ENCODE results near the gene CDKL2. TPM values are rescaled to one million over a fixed set of nuclear protein-coding genes. Genes with fewer than 3 reads are reported as not detected.
A peak's percentile ranks its signal among the peaks of the same experiment; 100 is the strongest.

CDKL2 gene
- total RNA-seq, 5 donors from 2014 or later (not counting 1 experiment from before 2014, with no cell fraction given), result 0.26 to 1.9 (median 0.79) TPM

GRCh38 chr4:75630937-75631329 lies 605 bp upstream of the CDKL2 start:
- Mint-ChIP-seq H3K9me3 (no peaks in the 10 kb centered on the region), H3K36me3 (no peaks in the 10 kb centered on the region), H3K4me1 (peaks cover 8 to 10% (median 10%) of the 10 kb centered on the region in 3 donors), H3K27me3 (no peaks in the 10 kb centered on the region), H3K27ac (peak overlapping the region; percentile 64 to 70), H3K4me3 (peak overlapping the region; percentile 87 to 92 (median 89))
- H3K4me1 ChIP-seq (ENCODE audit: control insufficient read depth in 1 of 2, extremely low read depth in 1 of 2, insufficient read depth in 2 of 2, low read length in 2 of 2), result peaks cover 5 to 16% of the 10 kb centered on the region in 2 experiments
- peak overlapping the region; percentile 71 to 83 for H3K4me3 ChIP-seq (ENCODE audit: control insufficient read depth in 1 of 2, extremely low read depth in 1 of 2, low read length in 1 of 2)
- DNase-seq (no peak), ATAC-seq (replicated peaks in 1 of 4) (no peak)
- H3K27ac ChIP-seq (ENCODE audit: low read length), result no peak overlapping the region
- no peaks in the 10 kb centered on the region for H3K36me3 ChIP-seq (ENCODE audit: control insufficient read depth in 2 of 2, extremely low read depth in 1 of 2, insufficient read depth in 1 of 2, low read length in 1 of 2)
- ChIA-PET CTCF (interaction anchor here (0.9 to 1.3 kb wide), 4 partner anchors 23 to 93 kb away, joined by 3 to 6 read pairs (median 3); partner anchors contain the start of gene USO1 (in 1 of the 2)), POLR2A (interaction anchor here in 1 of 2 donors (1.1 kb wide), 1 partner anchor 93 kb away, joined by 8 read pairs; the partner anchor contains the start of gene USO1)
- no peaks in the 10 kb centered on the region for H3K27me3 ChIP-seq (replicated peaks in 1 of 2; ENCODE audit: control insufficient read depth in 2 of 2, extremely low read depth in 1 of 2, insufficient read depth in 2 of 2, low read length in 1 of 2)
- no peaks in the 10 kb centered on the region for H3K9me3 ChIP-seq
- 70% methylated on average over 7 of the region's 9 CpGs for WGBS (ENCODE audit: insufficient coverage)

GRCh38 chr4:75629239-75629638 lies 1.1 kb downstream of the CDKL2 start:
- Mint-ChIP-seq H3K9me3 (no peaks in the 10 kb centered on the region), H3K4me3 (peak overlapping the region; percentile 28 to 92 (median 31)), H3K27ac (no peak overlapping the region), H3K4me1 (peaks cover 8 to 10% (median 10%) of the 10 kb centered on the region in 3 donors), H3K36me3 (no peaks in the 10 kb centered on the region), H3K27me3 (no peaks in the 10 kb centered on the region)
- no peak for DNase-seq
- Histone ChIP-seq H3K9me3 (no peaks in the 10 kb centered on the region), H3K4me1 (ENCODE audit: control insufficient read depth in 1 of 2, extremely low read depth in 1 of 2, insufficient read depth in 2 of 2, low read length in 2 of 2) (peaks cover 5 to 16% of the 10 kb centered on the region in 2 experiments), H3K36me3 (ENCODE audit: control insufficient read depth in 2 of 2, extremely low read depth in 1 of 2, insufficient read depth in 1 of 2, low read length in 1 of 2) (no peaks in the 10 kb centered on the region), H3K4me3 (ENCODE audit: control insufficient read depth in 1 of 2, extremely low read depth in 1 of 2, low read length in 1 of 2) (no peak overlapping the region), H3K27me3 (replicated peaks in 1 of 2; ENCODE audit: control insufficient read depth in 2 of 2, extremely low read depth in 1 of 2, insufficient read depth in 2 of 2, low read length in 1 of 2) (no peaks in the 10 kb centered on the region), H3K27ac (ENCODE audit: low read length) (no peak overlapping the region)
- CTCF ChIA-PET, result interaction anchor here in 1 of 2 donors (0.8 to 1.3 kb wide), 2 partner anchors 80 to 571 kb away, joined by 3 read pairs; no protein-coding TSS in a partner anchor
- 40% methylated on average over 1 of the region's 2 CpGs for WGBS (ENCODE audit: insufficient coverage)
- POLR2A ChIA-PET, result interaction anchor here in 1 of 2 donors (1.1 kb wide), 1 partner anchor 95 kb away, joined by 5 read pairs; the partner anchor contains the start of gene USO1
- ATAC-seq (replicated peaks in 1 of 4), result no peak

- WGBS (ENCODE audit: insufficient coverage), result no CpG with 5 or more reads among the region's 5 CpGs
- POLR2A ChIA-PET, result no interaction called here
- CTCF ChIA-PET, result no interaction called here
Measured at GRCh38 chr4:75623026-75623425, 7.3 kb downstream of the CDKL2 start.

DNA sequence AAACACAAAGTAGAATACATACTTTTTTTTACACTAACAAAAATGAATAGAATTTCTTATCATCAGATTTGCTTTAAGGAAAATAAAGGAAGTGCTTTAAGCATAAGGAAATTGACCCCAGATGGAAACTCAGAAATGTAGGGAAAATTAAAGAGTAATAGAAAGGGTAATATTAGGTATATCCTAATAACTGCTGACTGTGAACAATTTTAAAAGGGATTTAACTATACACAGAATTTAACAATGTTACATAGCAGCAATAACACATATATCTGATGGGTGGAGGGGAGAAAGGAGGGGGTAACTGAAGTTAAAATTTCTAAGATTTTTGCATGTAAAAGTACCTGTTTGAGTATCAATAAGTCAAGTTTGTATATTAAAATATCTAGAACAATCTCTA lies 8.6 kb downstream of the CDKL2 start:
- no peaks in the 10 kb centered on the region for H3K36me3 ChIP-seq (ENCODE audit: control insufficient read depth in 2 of 2, extremely low read depth in 1 of 2, insufficient read depth in 1 of 2, low read length in 1 of 2)
- Mint-ChIP-seq H3K27ac (no peak overlapping the region), H3K4me3 (no peak overlapping the region), H3K27me3 (no peaks in the 10 kb centered on the region), H3K9me3 (no peaks in the 10 kb centered on the region), H3K36me3 (no peaks in the 10 kb centered on the region), H3K4me1 (no peaks in the 10 kb centered on the region)
- H3K27ac ChIP-seq (ENCODE audit: low read length), result no peak overlapping the region
- no peaks in the 10 kb centered on the region for H3K4me1 ChIP-seq (ENCODE audit: control insufficient read depth in 1 of 2, extremely low read depth in 1 of 2, insufficient read depth in 2 of 2, low read length in 2 of 2)
- ChIA-PET CTCF (no interaction called here), POLR2A (no interaction called here)
- H3K9me3 ChIP-seq, result no peaks in the 10 kb centered on the region
- ATAC-seq (replicated peaks in 1 of 4) (no peak), DNase-seq (no peak)
- H3K4me3 ChIP-seq (ENCODE audit: control insufficient read depth in 1 of 2, extremely low read depth in 1 of 2, low read length in 1 of 2), result no peak overlapping the region
- H3K27me3 ChIP-seq (replicated peaks in 1 of 2; ENCODE audit: control insufficient read depth in 2 of 2, extremely low read depth in 1 of 2, insufficient read depth in 2 of 2, low read length in 1 of 2), result no peaks in the 10 kb centered on the region

More at GRCh38 chr4:75623026-75623425, 7.3 kb downstream of the CDKL2 start:
- H3K27ac Mint-ChIP-seq, result no peak overlapping the region
- no peak for DNase-seq
- H3K4me3 ChIP-seq (ENCODE audit: control insufficient read depth in 1 of 2, extremely low read depth in 1 of 2, low read length in 1 of 2), result no peak overlapping the region
- no peak overlapping the region for H3K4me3 Mint-ChIP-seq
- no peaks in the 10 kb centered on the region for H3K9me3 Mint-ChIP-seq
- H3K27ac ChIP-seq (ENCODE audit: low read length), result no peak overlapping the region
- no peaks in the 10 kb centered on the region for H3K9me3 ChIP-seq
- H3K36me3 Mint-ChIP-seq, result no peaks in the 10 kb centered on the region
- H3K4me1 Mint-ChIP-seq, result no peaks in the 10 kb centered on the region
- ATAC-seq (replicated peaks in 1 of 4), result no peak
- no peaks in the 10 kb centered on the region for H3K27me3 Mint-ChIP-seq
- H3K27me3 ChIP-seq (replicated peaks in 1 of 2; ENCODE audit: control insufficient read depth in 2 of 2, extremely low read depth in 1 of 2, insufficient read depth in 2 of 2, low read length in 1 of 2), result no peaks in the 10 kb centered on the region
- no peaks in the 10 kb centered on the region for H3K36me3 ChIP-seq (ENCODE audit: control insufficient read depth in 2 of 2, extremely low read depth in 1 of 2, insufficient read depth in 1 of 2, low read length in 1 of 2)
- H3K4me1 ChIP-seq (ENCODE audit: control insufficient read depth in 1 of 2, extremely low read depth in 1 of 2, insufficient read depth in 2 of 2, low read length in 2 of 2), result no peaks in the 10 kb centered on the region

GRCh38 chr4:75612306-75612705 lies 18.0 kb downstream of the CDKL2 start:
- ATAC-seq (replicated peaks in 1 of 4), result no peak
- no peak overlapping the region for H3K4me3 Mint-ChIP-seq
- H3K4me3 ChIP-seq (ENCODE audit: control insufficient read depth in 1 of 2, extremely low read depth in 1 of 2, low read length in 1 of 2), result no peak overlapping the region
- no peak overlapping the region for H3K27ac Mint-ChIP-seq
- H3K4me1 Mint-ChIP-seq, result no peaks in the 10 kb centered on the region
- no peaks in the 10 kb centered on the region for H3K9me3 Mint-ChIP-seq
- WGBS (ENCODE audit: insufficient coverage), result no CpG with 5 or more reads among the region's 1 CpG
- no peaks in the 10 kb centered on the region for H3K27me3 ChIP-seq (replicated peaks in 1 of 2; ENCODE audit: control insufficient read depth in 2 of 2, extremely low read depth in 1 of 2, insufficient read depth in 2 of 2, low read length in 1 of 2)
- H3K36me3 ChIP-seq (ENCODE audit: control insufficient read depth in 2 of 2, extremely low read depth in 1 of 2, insufficient read depth in 1 of 2, low read length in 1 of 2), result no peaks in the 10 kb centered on the region
- no peak overlapping the region for H3K27ac ChIP-seq (ENCODE audit: low read length)
- no peaks in the 10 kb centered on the region for H3K27me3 Mint-ChIP-seq
- POLR2A ChIA-PET, result no interaction called here
- CTCF ChIA-PET, result no interaction called here
- no peak for DNase-seq
- no peaks in the 10 kb centered on the region for H3K4me1 ChIP-seq (ENCODE audit: control insufficient read depth in 1 of 2, extremely low read depth in 1 of 2, insufficient read depth in 2 of 2, low read length in 2 of 2)
- no peaks in the 10 kb centered on the region for H3K9me3 ChIP-seq
- H3K36me3 Mint-ChIP-seq, result no peaks in the 10 kb centered on the region

GRCh38 chr4:75605928-75606327 lies 24.4 kb downstream of the CDKL2 start:
- ChIA-PET POLR2A (interaction anchor here in 1 of 2 donors (0.7 kb wide), 1 partner anchor 21 kb away, joined by 5 read pairs; no protein-coding TSS in a partner anchor), CTCF (no interaction called here)
- Histone ChIP-seq H3K27me3 (replicated peaks in 1 of 2; ENCODE audit: control insufficient read depth in 2 of 2, extremely low read depth in 1 of 2, insufficient read depth in 2 of 2, low read length in 1 of 2) (peaks cover 0 to 4% of the 10 kb centered on the region in 2 experiments), H3K4me1 (ENCODE audit: control insufficient read depth in 1 of 2, extremely low read depth in 1 of 2, insufficient read depth in 2 of 2, low read length in 2 of 2) (no peaks in the 10 kb centered on the region), H3K27ac (ENCODE audit: low read length) (no peak overlapping the region), H3K36me3 (ENCODE audit: control insufficient read depth in 2 of 2, extremely low read depth in 1 of 2, insufficient read depth in 1 of 2, low read length in 1 of 2) (no peaks in the 10 kb centered on the region), H3K4me3 (ENCODE audit: control insufficient read depth in 1 of 2, extremely low read depth in 1 of 2, low read length in 1 of 2) (no peak overlapping the region), H3K9me3 (no peaks in the 10 kb centered on the region)
- no peaks in the 10 kb centered on the region for H3K36me3 Mint-ChIP-seq
- H3K9me3 Mint-ChIP-seq, result no peaks in the 10 kb centered on the region
- H3K27ac Mint-ChIP-seq, result no peak overlapping the region
- WGBS (ENCODE audit: insufficient coverage), result no CpG with 5 or more reads among the region's 4 CpGs
- no peak for ATAC-seq (replicated peaks in 1 of 4)
- no peaks in the 10 kb centered on the region for H3K4me1 Mint-ChIP-seq
- H3K4me3 Mint-ChIP-seq, result no peak overlapping the region
- no peak for DNase-seq
- H3K27me3 Mint-ChIP-seq, result no peaks in the 10 kb centered on the region

DNA sequence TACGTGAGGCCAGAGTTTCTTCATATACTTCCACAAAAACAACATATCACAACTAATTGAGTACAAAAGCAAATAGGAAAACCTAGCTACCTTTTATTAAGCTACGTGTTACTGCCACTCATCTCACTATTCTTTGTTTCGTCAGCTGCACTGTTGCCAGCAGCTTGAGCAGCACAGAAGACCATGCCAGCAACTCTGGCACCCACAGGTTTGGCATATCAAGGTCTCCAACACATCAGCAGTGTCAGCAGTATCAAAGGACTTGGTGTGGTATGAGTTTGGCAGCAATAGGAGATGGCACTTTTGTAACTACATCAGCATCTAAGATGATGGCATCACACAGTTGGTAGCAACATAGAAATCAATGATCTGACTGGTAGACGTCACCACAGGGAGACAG lies 30.7 kb downstream of the CDKL2 start:
- Mint-ChIP-seq H3K27me3 (no peaks in the 10 kb centered on the region), H3K36me3 (no peaks in the 10 kb centered on the region), H3K27ac (no peak overlapping the region), H3K4me3 (no peak overlapping the region), H3K4me1 (peaks cover 0 to 2% (median 0%) of the 10 kb centered on the region in 3 donors), H3K9me3 (no peaks in the 10 kb centered on the region)
- ATAC-seq (replicated peaks in 1 of 4) (no peak), DNase-seq (no peak)
- H3K27me3 ChIP-seq (replicated peaks in 1 of 2; ENCODE audit: control insufficient read depth in 2 of 2, extremely low read depth in 1 of 2, insufficient read depth in 2 of 2, low read length in 1 of 2), result peaks cover 0 to 2% of the 10 kb centered on the region in 2 experiments
- H3K27ac ChIP-seq (ENCODE audit: low read length), result no peak overlapping the region
- no peaks in the 10 kb centered on the region for H3K36me3 ChIP-seq (ENCODE audit: control insufficient read depth in 2 of 2, extremely low read depth in 1 of 2, insufficient read depth in 1 of 2, low read length in 1 of 2)
- no peaks in the 10 kb centered on the region for H3K4me1 ChIP-seq (ENCODE audit: control insufficient read depth in 1 of 2, extremely low read depth in 1 of 2, insufficient read depth in 2 of 2, low read length in 2 of 2)
- 93% methylated on average over 2 of the region's 4 CpGs for WGBS (ENCODE audit: insufficient coverage)
- H3K4me3 ChIP-seq (ENCODE audit: control insufficient read depth in 1 of 2, extremely low read depth in 1 of 2, low read length in 1 of 2), result no peak overlapping the region
- H3K9me3 ChIP-seq, result no peaks in the 10 kb centered on the region
- ChIA-PET CTCF (no interaction called here), POLR2A (no interaction called here)

Data from T-cell (primary cell).